Endothelial cell (in vitro differentiated cells): ENCODE results near the gene HTR3D. TPM values are rescaled to one million over a fixed set of nuclear protein-coding genes. Genes with fewer than 3 reads are reported as not detected.

Source experiments
- DNase-seq: peaks from one replicate; pipeline ENCODE4 v3.0.0; 2021; ENCODE audit warnings: low spot score
- H3K27ac Mint-ChIP-seq: one replicate; pipeline ENCODE4 v1.8.0; 2021; ENCODE audit warnings: mixed read lengths, inconsistent platforms; ENCODE audit not compliant: unreplicated experiment
- H3K27me3 Mint-ChIP-seq: one replicate; pipeline ENCODE4 v1.8.0; 2021; ENCODE audit warnings: mild to moderate bottlenecking, moderate library complexity, mixed read lengths, inconsistent platforms; ENCODE audit not compliant: unreplicated experiment
- H3K36me3 Mint-ChIP-seq: one replicate; pipeline ENCODE4 v1.8.0; 2021; ENCODE audit warnings: mild to moderate bottlenecking, low read depth, mixed read lengths, inconsistent platforms; ENCODE audit not compliant: unreplicated experiment
- H3K4me1 Mint-ChIP-seq: one replicate; pipeline ENCODE4 v1.8.0; 2021; ENCODE audit warnings: mild to moderate bottlenecking, mixed read lengths, inconsistent platforms; ENCODE audit not compliant: unreplicated experiment
- H3K4me3 Mint-ChIP-seq: one replicate; pipeline ENCODE4 v1.8.0; 2021; ENCODE audit warnings: mild to moderate bottlenecking, mixed read lengths, inconsistent platforms; ENCODE audit not compliant: unreplicated experiment
- H3K9me3 Mint-ChIP-seq: one replicate; pipeline ENCODE4 v1.8.0; 2021; ENCODE audit warnings: mixed read lengths, inconsistent platforms; ENCODE audit not compliant: unreplicated experiment
- CTCF ChIP-seq: fragments of 200-600 bp; sonication (generic); IDR thresholded peaks from one replicate; pipeline ENCODE4 v1.5.0; 2021; ENCODE audit warnings: antibody characterized with exemption; ENCODE audit not compliant: unreplicated experiment
- total RNA-seq: library from RNA; stranded (reverse); fragmentation: NEBNext Ultra II Directional; extraction: Animal tissue kit (Norgen Biotek cat#: 25700); gene quantifications from one replicate; pipeline ENCODE4 v1.2.1, GENCODE V29; 2021; ENCODE audit not compliant: unreplicated experiment

Gene HTR3D
- total RNA-seq, 1 donor from 2014 or later, result not detected

GRCh38 chr3:184073621-184074020 lies 42.1 kb downstream of the HTR3D start:
- no peak for TF ChIP-seq CTCF
- peaks cover 4% of the 10 kb centered on the region for H3K27me3 Mint-ChIP-seq
- H3K4me1 Mint-ChIP-seq, result no peaks in the 10 kb centered on the region
- peaks cover 5% of the 10 kb centered on the region for H3K36me3 Mint-ChIP-seq
- no peaks in the 10 kb centered on the region for H3K9me3 Mint-ChIP-seq
- no peak overlapping the region for H3K4me3 Mint-ChIP-seq
- H3K27ac Mint-ChIP-seq, result no peak overlapping the region
- DNase-seq, result no peak

GRCh38 chr3:184075901-184076300 lies 44.4 kb downstream of the HTR3D start:
- no peak overlapping the region for H3K27ac Mint-ChIP-seq
- DNase-seq, result no peak
- no peak for TF ChIP-seq CTCF
- H3K4me1 Mint-ChIP-seq, result no peaks in the 10 kb centered on the region
- no peaks in the 10 kb centered on the region for H3K9me3 Mint-ChIP-seq
- H3K36me3 Mint-ChIP-seq, result peaks cover 2% of the 10 kb centered on the region
- no peak overlapping the region for H3K4me3 Mint-ChIP-seq
- H3K27me3 Mint-ChIP-seq, result peaks cover 5% of the 10 kb centered on the region

GRCh38 chr3:184077881-184078280 lies 46.3 kb downstream of the HTR3D start:
- H3K4me1 Mint-ChIP-seq, result no peaks in the 10 kb centered on the region
- H3K4me3 Mint-ChIP-seq, result no peak overlapping the region
- H3K36me3 Mint-ChIP-seq, result no peaks in the 10 kb centered on the region
- H3K9me3 Mint-ChIP-seq, result no peaks in the 10 kb centered on the region
- DNase-seq, result no peak
- no peak for TF ChIP-seq CTCF
- no peak overlapping the region for H3K27ac Mint-ChIP-seq
- H3K27me3 Mint-ChIP-seq, result peaks cover 6% of the 10 kb centered on the region

- Mint-ChIP-seq H3K4me1 (no peaks in the 10 kb centered on the region), H3K36me3 (no peaks in the 10 kb centered on the region)
Observed at GRCh38 chr3:184078851-184079250, 47.3 kb downstream of the HTR3D start.

More at GRCh38 chr3:184078851-184079250, 47.3 kb downstream of the HTR3D start:
- Mint-ChIP-seq H3K9me3 (no peaks in the 10 kb centered on the region), H3K4me3 (no peak overlapping the region), H3K27me3 (peaks cover 6% of the 10 kb centered on the region), H3K27ac (no peak overlapping the region)
- TF ChIP-seq CTCF, result no peak
- no peak for DNase-seq
